Heart right ventricle (tissue), 16 donors: Measurements from ENCODE around the gene ARHGEF7. TPM values are rescaled to one million over a fixed set of nuclear protein-coding genes. Genes with fewer than 3 reads are reported as not detected.

ENCODE experiments used
- ATAC-seq, 8 donors: fragments of 200-7000 bp; cut with Tn5 transposase; one replicate each; pipeline ENCODE4 v1.9.1; 2020; ENCODE audit warnings: mild to moderate bottlenecking in 8 of 8, moderate library complexity in 8 of 8, moderate number of reproducible peaks in 1 of 8
- DNase-seq, 2 donors: peaks; one replicate each; pipeline ENCODE4 v3.0.0-alpha.2; 2020
- H3K27ac ChIP-seq, 10 donors: fragments of 200-600 bp; sonication (generic) in 2 of 10; one replicate each; pipeline versions ENCODE4 v1.5.0 to v1.8.0; 2020 to 2022; ENCODE audit warnings: mild to moderate bottlenecking in 3 of 10
- H3K27me3 ChIP-seq, 7 donors: fragments of 200-600 bp; one replicate each; pipeline ENCODE4 v1.8.0; 2021 to 2022; ENCODE audit warnings: mild to moderate bottlenecking in 2 of 7
- H3K36me3 ChIP-seq, 9 donors: fragments of 200-600 bp; sonication (generic) in 1 of 9; one replicate each; pipeline versions ENCODE4 v1.5.0 to v1.8.0; 2020 to 2022; ENCODE audit warnings: mild to moderate bottlenecking in 2 of 9
- H3K4me1 ChIP-seq, 9 donors: fragments of 200-600 bp; sonication (generic) in 1 of 9; one replicate each; pipeline versions ENCODE4 v1.5.0 to v1.8.0; 2020 to 2022; ENCODE audit warnings: mild to moderate bottlenecking in 4 of 9
- H3K4me3 ChIP-seq, 10 donors: fragments of 200-600 bp; sonication (generic) in 2 of 10; one replicate each; pipeline versions ENCODE4 v1.5.0 to v1.8.0; 2020 to 2022; ENCODE audit warnings: mild to moderate bottlenecking in 7 of 10, moderate library complexity in 2 of 10
- H3K9me3 ChIP-seq, 11 donors: fragments of 200-600 bp in 10 of 11; sonication (generic) in 2 of 11; one replicate each; pipeline versions ENCODE4 v1.5.0 to v1.8.0; 2013 to 2022; ENCODE audit warnings: mild to moderate bottlenecking in 2 of 11, control low read depth in 1 of 11, moderate library complexity in 1 of 11
- CTCF ChIP-seq, 9 donors: fragments of 200-600 bp; sonication (generic) in 2 of 9; IDR thresholded peaks; one replicate each; pipeline versions ENCODE4 v1.5.0 to v1.8.0; 2021 to 2022; ENCODE audit warnings: antibody characterized with exemption in 9 of 9, mild to moderate bottlenecking in 5 of 9, moderate library complexity in 1 of 9
- WGBS, 2 donors: extraction: QIAGEN DNeasy Blood & Tissue Kit; methylation state at CpG; one replicate each; pipeline ENCODE4 v1.1.7; 2013; ENCODE audit warnings: inconsistent platforms in 1 of 2; 5-methylcytosine and 5-hydroxymethylcytosine counted together
- intact Hi-C, 10 donors: fragments of 100-400 bp; cut with DNase I; formaldehyde crosslinking; loops; one replicate each; pipeline versions ENCODE4 v1.11.1 to v1.14.2; 2022
- polyA plus RNA-seq, 2 donors: library from polyadenylated mRNA; stranded (reverse); fragments of 200-250 nt; gene quantifications; one replicate each; pipeline ENCODE4 v1.2.3, GENCODE V29; 2013
- total RNA-seq, 10 donors: library from RNA; stranded (reverse); fragmentation: NEBNext Ultra II Directional in 3 of 10; extraction: Animal tissue kit (Norgen Biotek cat#: 25700) in 3 of 10; gene quantifications; one replicate each; pipeline versions ENCODE4 v1.2.1 to v1.2.4, GENCODE V29; 2021 to 2023
- donor health status: Arrhythmogenic right ventricular cardiomyopathy.
- donor health status: ischemic (EF 13 %, LVEDD 7.1; RV severe dilation, severe dysfunction).
- donor health status: healthy with polysubstance abuse.
- donor health status: DM: no; HTN: yes; CAD: no.
- donor health status: DM: no; HTN: no; CAD: no.
- donor health status: ischemic (EF 25% LVEDD 6.9; RV normal size, moderate dysfunction).
- donor health status: ischemic (EF 25% LVEDD 5.7; RV mildly dilated, moderate dysfunction).
- donor health status: healthy.
- donor health status: DM: yes; HTN: yes; CAD: no.
- donor health status: Ischemic cardiomyopathy.
- donor health status: ischemic (EF 35%, LVEDD 5.7; RV mildly dilated, moderate dysfunction).
- donor health status: nonischemic (EF 11% LVEDD 7.7; RV severe dilation, severe dysfunction).
- donor health status: DM: yes; HTN: yes; CAD: no.
- donor health status: PGD.
- donor health status: ischemic (EF 29% LVEDD 5.4; RV normal size, mild dysfunction).
- donor health status: nonischemic (EF 23%, LVEDD 6.1; RV moderate dilation, normal function).

ARHGEF7 gene
- total and polyA plus RNA-seq, 12 donors: 18.4 to 56.6 (median 43.1) TPM

GRCh38 chr13:111122056-111122455 is 6.9 kb downstream of the ARHGEF7 start:
- 69 to 77% methylated on average over 12 of the region's 12 CpGs for WGBS, 2 donors
- no peak overlapping the region for H3K27ac ChIP-seq
- no peaks in the 10 kb centered on the region for H3K36me3 ChIP-seq
- TF ChIP-seq CTCF (IDR thresholded peaks at IDR 0.05): no peak
- no peak overlapping the region for H3K4me3 ChIP-seq
- peaks cover 0 to 20% (median 0%) of the 10 kb centered on the region in 7 donors for H3K27me3 ChIP-seq
- DNase-seq: no peak
- peaks cover 0 to 41% (median 7%) of the 10 kb centered on the region in 9 donors for H3K4me1 ChIP-seq
- H3K9me3 ChIP-seq: no peaks in the 10 kb centered on the region
- ATAC-seq: no peak
- intact Hi-C loops: no loop called here

GRCh38 chr13:111122631-111123030 is 7.5 kb downstream of the ARHGEF7 start:
- no peak for DNase-seq
- WGBS, 2 donors: 95 to 98% methylated on average over 9 of the region's 9 CpGs
- H3K27me3 ChIP-seq: peaks cover 0 to 15% (median 0%) of the 10 kb centered on the region in 7 donors
- intact Hi-C loops: no loop called here
- no peak for TF ChIP-seq CTCF (IDR thresholded peaks at IDR 0.05)
- H3K9me3 ChIP-seq: no peaks in the 10 kb centered on the region
- H3K36me3 ChIP-seq: no peaks in the 10 kb centered on the region
- no peak overlapping the region for H3K4me3 ChIP-seq
- H3K27ac ChIP-seq: no peak overlapping the region
- ATAC-seq: peak in 2 of 8 donors; percentile 16 to 23
- H3K4me1 ChIP-seq: peaks cover 0 to 36% (median 6%) of the 10 kb centered on the region in 9 donors

DNA sequence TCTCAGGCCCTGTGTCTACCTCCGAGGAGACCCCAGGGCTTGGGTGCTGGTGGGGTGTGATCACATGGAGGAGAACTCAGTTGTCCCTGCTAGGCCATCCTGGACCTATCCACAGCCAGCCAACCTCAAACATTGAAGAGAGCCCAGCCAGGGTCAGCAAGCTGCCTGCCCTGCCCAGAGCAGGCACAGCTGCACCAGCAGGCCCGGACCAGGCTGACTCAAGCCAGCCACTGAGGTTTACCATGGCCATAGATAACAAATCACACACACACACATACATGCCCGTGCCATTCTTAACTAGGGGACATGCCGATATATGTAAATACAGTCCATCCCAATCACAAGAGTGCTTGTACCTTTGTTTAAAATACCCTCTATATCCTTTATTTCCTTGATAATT is 8.1 kb downstream of the ARHGEF7 start:
- no peak for TF ChIP-seq CTCF (IDR thresholded peaks at IDR 0.05)
- WGBS, 2 donors: 89 to 94% methylated on average over 4 of the region's 4 CpGs
- intact Hi-C loops: no loop called here
- no peak for DNase-seq
- peaks cover 0 to 30% (median 3%) of the 10 kb centered on the region in 9 donors for H3K4me1 ChIP-seq
- H3K36me3 ChIP-seq: no peaks in the 10 kb centered on the region
- H3K27me3 ChIP-seq: peaks cover 0 to 9% (median 0%) of the 10 kb centered on the region in 7 donors
- ATAC-seq: peak in 2 of 8 donors; percentile 17 to 22
- H3K4me3 ChIP-seq: no peak overlapping the region
- H3K9me3 ChIP-seq: no peaks in the 10 kb centered on the region
- H3K27ac ChIP-seq: no peak overlapping the region

DNA sequence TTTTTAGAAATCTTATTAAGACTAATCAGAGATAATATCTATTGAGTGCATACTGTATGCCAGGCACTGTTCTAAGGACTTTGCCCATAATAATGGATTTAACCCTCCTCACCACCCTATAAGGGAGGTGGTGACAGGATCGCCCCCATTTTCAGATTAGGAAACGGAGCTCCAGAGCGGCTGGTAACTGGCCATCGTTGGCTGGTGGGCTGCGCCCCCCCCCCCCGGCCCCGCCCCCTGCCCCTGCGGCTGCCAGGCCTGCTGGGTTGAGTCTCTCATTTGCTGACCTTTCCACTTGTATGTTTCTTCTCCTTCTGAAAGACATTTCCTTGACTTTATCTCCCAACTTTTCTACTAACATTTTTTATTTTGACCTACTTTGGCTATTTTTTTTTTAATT is 8.5 kb downstream of the ARHGEF7 start:
- ATAC-seq: no peak
- Histone ChIP-seq H3K36me3 (no peaks in the 10 kb centered on the region), H3K4me1 (peaks cover 0 to 25% (median 3%) of the 10 kb centered on the region in 9 donors), H3K27ac (no peak overlapping the region), H3K4me3 (no peak overlapping the region), H3K27me3 (peaks cover 0 to 7% (median 0%) of the 10 kb centered on the region in 7 donors), H3K9me3 (no peaks in the 10 kb centered on the region)
- WGBS, 2 donors: 43 to 60% methylated on average over 8 of the region's 8 CpGs
- no peak for TF ChIP-seq CTCF (IDR thresholded peaks at IDR 0.05)
- no peak for DNase-seq
- intact Hi-C loops: no loop called here
